ENCODE data around the gene CACNB1. TPM values are rescaled to one million over a fixed set of nuclear protein-coding genes. Genes with fewer than 3 reads are reported as not detected.

The CACNB1 gene
- total and polyA plus RNA-seq, 10 of the 15 experiments (the other 5 are each of a cell fraction or from before 2014, with no cell fraction given): 0.06 to 15.6 (median 6.3) TPM

DNA sequence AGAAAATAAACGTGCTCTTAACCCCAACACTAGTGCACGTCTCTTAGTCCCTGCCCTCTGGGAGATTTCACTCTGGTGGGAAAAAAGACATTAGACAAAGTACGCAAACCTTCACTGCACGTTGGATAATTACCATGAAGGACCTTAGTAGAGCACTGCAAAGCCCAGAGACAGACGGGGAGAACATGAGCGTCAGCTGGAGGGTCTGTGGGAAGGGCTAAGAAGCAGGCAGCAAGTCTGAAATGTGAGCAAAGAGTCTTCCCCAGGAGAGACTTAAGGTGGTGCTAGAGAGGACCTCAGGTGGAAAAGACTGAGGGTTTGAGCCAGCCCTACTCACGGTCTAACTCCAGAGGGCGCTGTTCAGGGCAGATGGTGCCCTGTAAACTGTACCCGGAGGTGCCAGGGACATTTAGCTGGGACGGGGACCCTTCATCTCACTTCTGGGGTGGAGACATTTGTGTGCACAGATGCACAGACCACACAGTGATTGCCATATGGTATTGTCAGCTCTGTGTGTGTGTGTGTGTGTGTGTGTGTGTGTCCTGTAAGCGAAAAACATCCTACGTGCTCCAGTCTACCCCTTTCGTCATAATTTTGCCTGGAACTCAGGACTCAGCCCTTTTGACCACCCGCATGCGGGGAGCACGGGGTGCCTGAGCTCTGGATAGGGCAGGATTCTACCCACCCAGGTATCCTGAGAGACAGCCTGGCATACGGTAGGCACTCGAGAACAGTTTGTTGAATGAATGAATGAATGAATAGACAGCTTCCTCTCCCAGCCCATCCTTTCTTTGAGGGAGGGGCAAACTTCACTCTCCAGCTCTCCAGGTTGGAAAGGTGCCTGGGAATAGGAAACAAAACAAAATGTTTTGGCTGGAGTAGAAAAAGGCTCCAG lies 38.3 kb upstream of the CACNB1 start (continued):
- TF ChIP-seq, protein P1, sequence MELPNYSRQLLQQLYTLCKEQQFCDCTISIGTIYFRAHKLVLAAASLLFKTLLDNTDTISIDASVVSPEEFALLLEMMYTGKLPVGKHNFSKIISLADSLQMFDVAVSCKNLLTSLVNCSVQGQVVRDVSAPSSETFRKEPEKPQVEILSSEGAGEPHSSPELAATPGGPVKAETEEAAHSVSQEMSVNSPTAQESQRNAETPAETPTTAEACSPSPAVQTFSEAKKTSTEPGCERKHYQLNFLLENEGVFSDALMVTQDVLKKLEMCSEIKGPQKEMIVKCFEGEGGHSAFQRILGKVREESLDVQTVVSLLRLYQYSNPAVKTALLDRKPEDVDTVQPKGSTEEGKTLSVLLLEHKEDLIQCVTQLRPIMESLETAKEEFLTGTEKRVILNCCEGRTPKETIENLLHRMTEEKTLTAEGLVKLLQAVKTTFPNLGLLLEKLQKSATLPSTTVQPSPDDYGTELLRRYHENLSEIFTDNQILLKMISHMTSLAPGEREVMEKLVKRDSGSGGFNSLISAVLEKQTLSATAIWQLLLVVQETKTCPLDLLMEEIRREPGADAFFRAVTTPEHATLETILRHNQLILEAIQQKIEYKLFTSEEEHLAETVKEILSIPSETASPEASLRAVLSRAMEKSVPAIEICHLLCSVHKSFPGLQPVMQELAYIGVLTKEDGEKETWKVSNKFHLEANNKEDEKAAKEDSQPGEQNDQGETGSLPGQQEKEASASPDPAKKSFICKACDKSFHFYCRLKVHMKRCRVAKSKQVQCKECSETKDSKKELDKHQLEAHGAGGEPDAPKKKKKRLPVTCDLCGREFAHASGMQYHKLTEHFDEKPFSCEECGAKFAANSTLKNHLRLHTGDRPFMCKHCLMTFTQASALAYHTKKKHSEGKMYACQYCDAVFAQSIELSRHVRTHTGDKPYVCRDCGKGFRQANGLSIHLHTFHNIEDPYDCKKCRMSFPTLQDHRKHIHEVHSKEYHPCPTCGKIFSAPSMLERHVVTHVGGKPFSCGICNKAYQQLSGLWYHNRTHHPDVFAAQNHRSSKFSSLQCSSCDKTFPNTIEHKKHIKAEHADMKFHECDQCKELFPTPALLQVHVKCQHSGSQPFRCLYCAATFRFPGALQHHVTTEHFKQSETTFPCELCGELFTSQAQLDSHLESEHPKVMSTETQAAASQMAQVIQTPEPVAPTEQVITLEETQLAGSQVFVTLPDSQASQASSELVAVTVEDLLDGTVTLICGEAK (IDR thresholded peaks at IDR 0.05; ENCODE audit: borderline replicate concordance): no peak
- TF ChIP-seq, protein P2, sequence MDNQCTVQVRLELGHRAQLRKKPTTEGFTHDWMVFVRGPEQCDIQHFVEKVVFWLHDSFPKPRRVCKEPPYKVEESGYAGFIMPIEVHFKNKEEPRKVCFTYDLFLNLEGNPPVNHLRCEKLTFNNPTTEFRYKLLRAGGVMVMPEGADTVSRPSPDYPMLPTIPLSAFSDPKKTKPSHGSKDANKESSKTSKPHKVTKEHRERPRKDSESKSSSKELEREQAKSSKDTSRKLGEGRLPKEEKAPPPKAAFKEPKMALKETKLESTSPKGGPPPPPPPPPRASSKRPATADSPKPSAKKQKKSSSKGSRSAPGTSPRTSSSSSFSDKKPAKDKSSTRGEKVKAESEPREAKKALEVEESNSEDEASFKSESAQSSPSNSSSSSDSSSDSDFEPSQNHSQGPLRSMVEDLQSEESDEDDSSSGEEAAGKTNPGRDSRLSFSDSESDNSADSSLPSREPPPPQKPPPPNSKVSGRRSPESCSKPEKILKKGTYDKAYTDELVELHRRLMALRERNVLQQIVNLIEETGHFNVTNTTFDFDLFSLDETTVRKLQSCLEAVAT (IDR thresholded peaks at IDR 0.05): no peak
- no peak for TF ChIP-seq ETV6 (conservative IDR thresholded peaks at IDR 0.05 in 1 of 2, IDR thresholded peaks at IDR 0.05 in 1 of 2; ENCODE audit: borderline replicate concordance in 1 of 2, low read depth in 1 of 2)
- peak; percentile 31; the same call in 1 of the 2 replicates for TF ChIP-seq RAD21 (IDR thresholded peaks at IDR 0.05; ENCODE audit: insufficient read depth, low read depth, low read length)
- no peak for TF ChIP-seq KDM1A (IDR thresholded peaks at IDR 0.05; ENCODE audit: borderline replicate concordance)
- no peak for TF ChIP-seq MXI1 (IDR thresholded peaks at IDR 0.05; ENCODE audit: low read depth, low read length)
- no peak for TF ChIP-seq SUPT20H (IDR thresholded peaks at IDR 0.05; ENCODE audit: borderline replicate concordance, control insufficient read depth, low read depth, low read length)
- TF ChIP-seq JUND (IDR thresholded peaks at IDR 0.05; ENCODE audit: low read depth, low read length): no peak
- TF ChIP-seq MEF2A (IDR thresholded peaks at IDR 0.05; ENCODE audit: insufficient read depth, low read depth, low read length): no peak
- TF ChIP-seq EP300 (IDR thresholded peaks at IDR 0.05; ENCODE audit: borderline replicate concordance in 1 of 2, control insufficient read depth in 1 of 2, low read depth in 2 of 2, low read length in 2 of 2): no peak
- TF ChIP-seq SMC3 (IDR thresholded peaks at IDR 0.05; ENCODE audit: borderline replicate concordance, low read length): peak; percentile 39; the same call in 1 of the 2 replicates
- TF ChIP-seq ASH2L (IDR thresholded peaks at IDR 0.05; ENCODE audit: borderline replicate concordance, low read depth): no peak
- TF ChIP-seq, protein P3, sequence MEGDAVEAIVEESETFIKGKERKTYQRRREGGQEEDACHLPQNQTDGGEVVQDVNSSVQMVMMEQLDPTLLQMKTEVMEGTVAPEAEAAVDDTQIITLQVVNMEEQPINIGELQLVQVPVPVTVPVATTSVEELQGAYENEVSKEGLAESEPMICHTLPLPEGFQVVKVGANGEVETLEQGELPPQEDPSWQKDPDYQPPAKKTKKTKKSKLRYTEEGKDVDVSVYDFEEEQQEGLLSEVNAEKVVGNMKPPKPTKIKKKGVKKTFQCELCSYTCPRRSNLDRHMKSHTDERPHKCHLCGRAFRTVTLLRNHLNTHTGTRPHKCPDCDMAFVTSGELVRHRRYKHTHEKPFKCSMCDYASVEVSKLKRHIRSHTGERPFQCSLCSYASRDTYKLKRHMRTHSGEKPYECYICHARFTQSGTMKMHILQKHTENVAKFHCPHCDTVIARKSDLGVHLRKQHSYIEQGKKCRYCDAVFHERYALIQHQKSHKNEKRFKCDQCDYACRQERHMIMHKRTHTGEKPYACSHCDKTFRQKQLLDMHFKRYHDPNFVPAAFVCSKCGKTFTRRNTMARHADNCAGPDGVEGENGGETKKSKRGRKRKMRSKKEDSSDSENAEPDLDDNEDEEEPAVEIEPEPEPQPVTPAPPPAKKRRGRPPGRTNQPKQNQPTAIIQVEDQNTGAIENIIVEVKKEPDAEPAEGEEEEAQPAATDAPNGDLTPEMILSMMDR (IDR thresholded peaks at IDR 0.05 in 2 of 3, conservative IDR thresholded peaks at IDR 0.05 in 1 of 3; ENCODE audit: control insufficient read depth in 2 of 3, extremely low read depth in 1 of 3, insufficient read depth in 1 of 3, low read depth in 3 of 3, low read length in 3 of 3): peak; percentile 63 to 95 (median 86)
- TF ChIP-seq SMARCA5 (IDR thresholded peaks at IDR 0.05): peak; percentile 60; the same call in 1 of the 2 replicates
- no peak for TF ChIP-seq SIX5 (IDR thresholded peaks at IDR 0.05; ENCODE audit: low read depth, low read length, severe bottlenecking)
- no peak for TF ChIP-seq CBX3 (IDR thresholded peaks at IDR 0.05; ENCODE audit: borderline replicate concordance, low read depth)
- no peak for TF ChIP-seq CHD2 (IDR thresholded peaks at IDR 0.05; ENCODE audit: borderline replicate concordance, low read depth, low read length)
- no peak for TF ChIP-seq ZBED1 (IDR thresholded peaks at IDR 0.05; ENCODE audit: borderline replicate concordance)
- no peak for TF ChIP-seq HDAC2 (IDR thresholded peaks at IDR 0.05)
- no peak for TF ChIP-seq FOS (IDR thresholded peaks at IDR 0.05; ENCODE audit: borderline replicate concordance, extremely low read depth, insufficient read length)
- no peak for TF ChIP-seq ZNF622 (IDR thresholded peaks at IDR 0.05)
